Activated naive CD8-positive, alpha-beta T cell treated with anti-CD3 and anti-CD28 coated beads, Interleukin-2, amount 50 U/mL, for 16 hours (primary cell): ENCODE results near the gene DLST.
A peak's percentile ranks its signal among the peaks of the same experiment; 100 is the strongest.

Experiments
- DNase-seq: peaks from one replicate; pipeline ENCODE4 v3.0.0-alpha.2; 2020; ENCODE audit warnings: low read depth, low spot score

The DLST gene

DNA sequence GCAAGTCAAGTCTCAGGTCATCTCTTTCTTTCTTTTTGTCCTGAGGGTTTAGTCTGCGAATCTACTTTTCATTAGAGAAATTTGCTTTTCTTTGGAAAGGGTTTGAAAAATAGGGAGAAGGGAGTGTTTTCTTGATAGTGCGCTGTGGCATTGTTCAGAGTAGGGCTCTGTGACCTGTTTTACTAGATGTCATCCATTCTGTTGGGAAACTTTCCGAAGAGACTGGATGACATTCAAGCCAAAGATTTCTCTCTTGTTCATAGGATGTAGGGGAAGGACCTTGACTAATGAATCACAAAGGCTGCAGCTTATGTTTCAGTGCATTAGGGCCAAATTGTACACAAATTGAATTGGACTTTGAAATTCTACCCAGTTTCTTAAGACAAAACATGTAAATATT, 14.7 kb downstream of the DLST start:
- DNase-seq = no peak

DNA sequence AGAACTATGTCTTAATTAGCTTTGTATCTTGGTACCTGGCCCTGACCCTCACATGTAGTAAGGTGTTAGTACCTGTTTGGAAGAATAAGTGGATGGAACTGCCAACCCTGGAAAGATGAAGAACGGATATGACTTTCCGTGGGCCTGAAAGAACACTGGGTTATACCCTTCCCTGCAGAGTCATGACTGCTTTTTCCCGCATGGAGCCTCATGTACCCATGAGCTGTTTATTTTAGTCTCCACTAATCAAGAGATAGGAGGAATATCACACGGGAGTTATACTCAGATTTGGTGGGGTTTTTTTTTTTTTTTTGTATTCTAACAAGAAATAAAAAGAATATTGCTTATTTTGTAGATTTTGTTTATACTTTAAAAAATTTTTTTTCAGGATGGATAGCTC, 15.9 kb downstream of the DLST start:
- no peak for DNase-seq

DNA sequence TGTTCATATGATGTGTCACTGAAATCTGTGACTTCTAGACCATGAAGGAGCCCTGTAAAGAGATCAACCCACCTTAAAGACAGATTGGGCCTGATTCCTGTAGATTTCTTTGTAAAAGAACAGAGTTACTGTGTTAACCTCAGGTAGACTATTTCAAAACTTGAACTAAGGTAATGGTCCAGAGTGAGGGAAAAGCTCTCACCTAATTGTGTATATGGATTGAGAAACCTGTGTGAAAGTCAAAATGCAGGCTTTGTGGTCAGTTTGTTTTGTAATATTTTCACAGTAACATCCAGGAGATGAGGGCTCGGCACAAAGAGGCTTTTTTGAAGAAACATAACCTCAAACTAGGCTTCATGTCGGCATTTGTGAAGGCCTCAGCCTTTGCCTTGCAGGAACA, 16.4 kb downstream of the DLST start:
- DNase-seq = no peak

DNA sequence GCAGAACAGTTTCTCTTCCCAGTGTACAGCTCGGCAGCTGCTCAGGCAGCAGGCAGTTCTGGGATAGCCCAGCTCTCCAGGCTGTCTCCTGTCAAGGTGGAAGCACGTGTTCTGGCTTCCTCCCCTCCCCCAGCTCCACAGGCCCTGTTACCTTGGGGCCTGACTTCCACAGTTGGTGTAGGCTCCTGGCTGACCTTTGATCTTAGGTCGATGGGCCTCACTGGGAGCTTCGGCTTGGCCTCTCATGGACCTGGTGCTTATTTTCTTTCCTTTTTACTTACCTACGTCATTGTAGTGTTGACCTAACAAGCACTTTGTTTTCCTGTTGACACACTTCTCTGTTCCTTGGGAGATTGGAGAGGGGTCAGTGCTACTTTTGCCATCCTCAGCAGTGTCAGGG, 17.0 kb downstream of the DLST start:
- no peak for DNase-seq

DNA sequence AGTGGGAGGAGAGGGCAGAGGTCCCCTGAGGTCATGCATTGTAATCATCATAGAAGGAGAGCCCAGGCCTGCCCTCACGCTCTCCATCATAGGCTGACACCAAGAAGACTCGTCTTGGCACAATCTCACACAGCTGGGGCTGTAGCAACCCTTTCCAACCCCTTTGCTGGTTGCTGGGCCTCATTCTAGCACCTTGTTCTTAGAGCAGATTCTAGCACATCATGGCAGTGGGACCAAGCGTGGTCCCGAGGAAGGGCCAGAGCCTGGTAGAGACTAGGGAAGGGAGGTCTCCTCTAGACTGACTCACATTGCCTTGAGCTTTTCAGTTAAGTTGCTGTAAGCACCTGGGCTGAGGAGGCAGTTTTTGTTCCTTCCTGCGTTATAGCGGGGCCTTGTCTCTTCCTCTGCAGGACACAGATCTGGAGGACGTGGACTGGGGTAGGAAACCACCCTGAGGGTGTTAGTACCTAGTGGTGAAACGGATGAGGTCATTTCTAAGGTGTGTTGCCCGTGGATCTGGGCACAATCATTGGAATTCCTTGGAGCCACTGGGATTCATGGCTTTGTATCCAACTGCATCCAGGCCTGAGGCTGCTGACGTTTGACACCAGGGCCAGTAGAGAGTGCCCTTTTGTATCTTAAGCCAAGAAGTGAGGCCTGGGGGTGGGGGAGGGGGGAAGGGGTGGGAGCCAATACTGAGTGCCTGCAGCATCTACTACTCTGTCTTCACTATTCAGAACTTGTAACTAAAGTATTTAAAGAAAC, 21.4 kb downstream of the DLST start:
- no peak for DNase-seq

DNA sequence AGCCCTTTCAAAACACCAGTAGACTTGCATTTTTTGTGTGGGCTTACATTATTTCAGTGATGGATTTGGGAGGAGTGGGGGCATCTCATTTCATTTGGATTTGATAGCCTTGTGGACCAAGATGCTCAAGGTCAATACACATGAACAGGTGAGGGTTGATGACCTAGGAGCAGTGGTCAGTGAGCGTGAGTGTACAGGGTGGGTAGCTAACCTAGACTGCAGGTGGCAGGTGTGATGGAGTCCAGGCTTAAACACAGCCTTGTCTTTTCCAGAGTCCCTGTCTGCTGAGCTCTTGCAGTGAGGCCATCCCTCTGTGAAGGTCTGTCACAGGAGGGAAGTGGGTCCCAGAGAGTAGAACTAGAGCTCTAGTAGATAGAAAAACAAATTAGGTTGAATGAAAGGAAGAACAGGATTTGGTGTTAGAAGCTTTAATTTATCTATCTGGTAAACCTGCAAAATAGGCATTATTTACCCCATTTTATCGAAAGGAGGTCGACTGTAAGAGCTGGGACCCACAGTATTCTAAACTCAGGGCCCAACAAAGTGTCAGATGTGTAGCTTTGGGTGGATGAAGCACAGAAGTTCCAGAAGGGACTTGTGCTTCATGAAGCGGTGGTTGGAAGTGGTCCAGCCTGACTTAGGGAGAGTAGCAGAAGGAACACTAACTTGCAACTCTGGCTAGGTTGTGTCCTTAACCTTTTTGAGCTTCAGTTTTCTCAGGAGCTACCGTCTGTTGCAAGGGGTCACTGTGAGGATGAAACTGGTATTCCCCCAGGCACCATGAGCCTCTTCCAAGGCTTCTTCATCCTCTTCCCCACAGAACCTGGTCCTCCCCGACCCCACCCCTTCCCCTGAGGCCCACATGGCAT, 23.2 kb downstream of the DLST start:
- DNase-seq = no peak

DNA sequence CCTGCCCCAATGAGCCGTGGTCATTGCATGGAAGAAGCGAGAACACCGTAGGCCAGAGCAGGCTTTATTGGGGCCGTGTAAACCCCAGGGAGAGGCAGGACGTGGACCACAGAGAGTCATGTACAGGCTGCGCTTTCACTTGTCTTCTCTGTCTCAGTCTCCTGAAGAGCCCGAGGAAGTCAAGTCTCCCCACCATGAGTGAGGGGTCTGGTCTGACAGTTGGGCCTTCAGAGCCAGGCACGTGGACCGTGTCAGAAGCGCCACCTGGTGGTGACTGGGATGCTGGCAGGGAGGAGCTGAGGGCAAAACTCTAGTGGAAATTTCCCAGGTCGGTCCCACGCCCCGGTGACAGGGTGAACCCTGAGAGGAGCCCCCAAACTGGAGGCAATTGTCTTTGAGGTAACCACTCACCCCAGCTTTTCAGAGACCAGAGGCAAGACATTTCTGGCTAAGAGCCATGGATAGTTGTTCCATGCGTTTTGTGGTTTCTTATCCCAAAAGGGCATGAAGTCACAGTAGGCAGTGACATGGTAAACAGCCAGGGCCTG, 24.0 kb downstream of the DLST start:
- peak; percentile 56 for DNase-seq

DNA sequence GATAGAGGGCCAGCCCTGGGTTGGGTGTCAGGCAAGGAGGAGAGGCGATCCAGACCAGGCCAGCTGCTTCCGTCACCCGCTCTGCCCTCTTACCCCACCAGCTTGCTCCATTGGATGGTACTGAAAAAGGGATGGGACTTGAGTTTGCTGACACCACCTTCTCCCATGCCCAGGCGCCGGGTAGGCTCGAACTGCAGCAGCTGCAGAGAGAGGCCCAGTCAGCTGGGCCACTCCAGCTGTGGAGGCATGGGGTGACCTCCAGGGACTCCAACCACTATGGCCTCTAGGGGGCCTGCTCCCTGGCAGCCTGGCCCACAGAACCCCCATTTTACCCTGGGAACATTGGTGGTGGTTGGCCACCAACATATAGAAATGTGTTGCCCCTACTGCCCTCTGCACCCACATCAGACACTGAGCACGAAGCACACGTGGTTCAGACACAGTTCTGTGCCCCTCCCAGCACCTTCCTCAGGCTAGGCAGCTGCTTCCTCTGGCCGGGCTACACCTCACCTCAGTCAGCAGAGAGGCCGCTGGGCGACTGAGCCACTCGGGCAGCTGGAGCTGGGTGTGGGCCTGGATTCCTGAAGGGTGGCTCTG, 25.3 kb downstream of the DLST start:
- DNase-seq = no peak

DNA sequence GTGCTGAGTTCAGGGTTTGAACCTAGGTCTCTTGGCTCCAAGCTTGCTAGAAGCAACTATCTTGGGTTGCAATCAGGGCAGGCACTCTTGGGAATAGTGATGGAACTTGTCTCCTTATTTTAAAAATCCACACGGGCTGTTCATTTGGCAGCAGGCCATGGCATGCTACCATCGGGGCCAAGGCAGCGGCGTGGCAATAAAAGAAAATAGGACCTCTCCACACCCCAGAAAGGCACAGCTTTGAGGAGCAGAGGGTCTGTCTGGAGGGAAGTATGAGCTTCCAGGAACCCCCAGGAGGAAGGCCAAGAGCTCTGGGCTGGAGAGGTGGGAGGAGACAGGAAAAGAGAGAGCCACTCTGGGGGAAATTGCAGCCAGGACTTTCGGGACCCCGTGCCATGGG, 26.0 kb downstream of the DLST start:
- no peak for DNase-seq

DNA sequence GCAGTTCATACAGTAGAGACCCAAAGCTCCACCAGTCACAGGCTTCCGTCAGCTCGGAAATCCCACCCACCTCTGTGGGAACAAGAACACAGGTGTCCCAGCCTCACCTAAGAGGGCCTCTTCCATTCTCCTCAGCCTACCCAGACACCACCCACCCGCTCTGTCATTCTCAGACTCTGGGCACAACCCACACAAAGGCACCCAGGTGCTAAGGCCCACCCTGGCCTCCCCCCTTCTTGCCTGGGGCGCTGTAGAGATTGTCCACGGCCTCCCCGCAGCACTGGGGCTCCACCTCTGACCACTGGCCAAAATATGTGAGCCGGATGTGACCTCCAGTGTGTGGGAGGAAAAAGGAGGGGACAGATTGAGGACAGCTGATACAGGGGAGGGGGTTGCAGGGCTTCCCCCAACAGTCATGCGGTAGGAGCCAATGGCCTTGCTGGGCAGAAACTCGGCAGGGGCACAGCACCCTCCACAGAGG, 27.2 kb downstream of the DLST start:
- no peak for DNase-seq

DNA sequence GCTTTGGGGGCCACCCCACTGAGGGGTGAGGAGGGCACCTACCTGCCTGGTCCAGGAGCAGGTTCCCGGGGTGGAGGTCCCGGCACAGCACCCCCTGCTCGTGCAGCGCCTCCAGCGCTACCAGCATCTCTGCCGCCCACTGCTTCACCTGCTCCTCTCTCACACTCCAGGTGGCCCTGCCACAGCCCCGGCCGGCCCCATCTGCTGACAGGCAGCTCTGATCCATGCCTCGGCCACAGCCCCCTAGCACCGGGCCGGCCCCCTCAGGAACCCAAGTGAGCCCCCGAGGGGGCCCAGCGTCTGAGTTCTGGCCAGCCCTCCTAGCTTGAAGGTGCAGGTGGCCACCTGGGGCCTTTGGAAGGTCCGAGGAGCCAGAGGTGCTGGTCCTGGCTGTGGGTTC, 27.8 kb downstream of the DLST start:
- DNase-seq = no peak

DNA sequence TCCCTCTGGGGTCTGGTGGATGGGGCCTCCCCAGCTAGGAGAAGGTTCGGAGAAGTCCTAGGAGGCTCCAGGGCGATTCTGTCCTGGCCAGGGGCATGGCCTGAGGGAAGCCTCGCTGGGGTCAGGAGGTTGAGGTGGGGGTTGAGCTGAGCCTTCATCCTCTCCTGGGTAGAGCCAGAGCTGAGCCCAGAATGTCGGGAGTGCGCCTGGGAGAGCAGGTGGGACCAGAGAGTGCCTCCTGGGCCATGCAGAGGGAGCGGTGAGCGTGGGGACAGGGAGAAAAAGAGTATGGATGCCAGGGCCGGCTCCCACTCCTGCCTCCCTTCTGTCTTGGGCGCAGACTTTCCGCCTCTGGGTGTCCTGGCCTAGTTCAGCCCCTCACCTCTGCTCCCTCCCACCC, 28.2 kb downstream of the DLST start:
- no peak for DNase-seq

DNA sequence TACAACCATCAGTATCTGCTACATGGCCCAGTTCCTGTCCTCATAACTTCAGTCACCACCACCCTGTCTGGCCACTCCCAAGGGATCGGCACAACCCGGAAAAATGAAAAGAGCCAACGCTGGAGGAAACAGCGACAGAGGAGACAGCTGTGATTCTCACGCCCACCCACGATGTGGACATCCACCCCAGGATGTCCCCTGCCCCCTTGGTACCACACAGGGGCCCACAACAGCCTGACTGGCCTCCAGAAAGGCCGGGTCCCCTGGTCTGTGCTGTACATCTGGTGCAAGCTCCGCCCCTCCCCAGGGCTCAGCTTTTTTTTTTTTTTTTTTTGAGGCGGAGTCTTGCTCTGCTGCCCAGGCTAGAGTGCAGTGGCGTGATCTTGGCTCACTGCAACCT, 28.8 kb downstream of the DLST start:
- DNase-seq = no peak

DNA sequence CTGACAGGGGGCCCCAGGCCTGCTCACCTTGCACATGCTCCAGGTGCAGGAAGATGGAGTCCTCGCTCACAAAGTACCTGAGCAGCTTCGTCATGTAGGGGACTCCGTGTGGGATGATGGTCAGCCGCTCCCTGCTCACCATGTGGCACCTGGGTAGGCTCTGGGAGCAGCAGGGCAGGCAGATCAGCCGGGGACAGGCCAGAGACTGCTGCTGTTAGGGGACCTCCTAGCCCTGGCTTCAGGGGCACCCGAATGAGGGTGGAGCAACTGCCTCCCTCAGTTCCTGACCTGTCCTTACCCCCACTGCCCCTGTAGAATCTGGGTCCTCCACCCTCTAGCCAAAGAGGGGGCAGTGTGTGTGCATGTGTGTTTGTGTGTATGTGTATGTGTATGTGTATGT, 29.5 kb downstream of the DLST start:
- DNase-seq = no peak

DNA sequence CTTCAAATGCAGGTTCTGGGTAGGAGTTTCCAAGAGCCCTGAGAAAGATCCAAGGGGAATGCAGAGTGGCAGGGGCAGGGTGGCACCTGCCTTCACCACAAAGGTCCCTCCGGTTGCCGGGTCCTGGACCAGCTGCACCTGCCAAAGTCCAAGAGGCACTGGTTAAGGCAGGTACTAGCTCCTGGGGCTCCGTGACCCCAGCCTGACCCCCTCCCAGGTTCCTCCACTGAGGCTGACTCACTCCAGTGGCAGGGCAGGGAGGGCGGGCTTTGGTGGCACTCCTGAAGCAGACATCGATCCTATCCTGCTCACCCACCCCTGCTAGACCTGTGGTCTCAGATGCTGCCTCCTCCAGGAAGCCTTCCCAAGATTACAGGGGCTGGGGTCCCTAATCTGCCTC, 30.0 kb downstream of the DLST start:
- no peak for DNase-seq

DNA sequence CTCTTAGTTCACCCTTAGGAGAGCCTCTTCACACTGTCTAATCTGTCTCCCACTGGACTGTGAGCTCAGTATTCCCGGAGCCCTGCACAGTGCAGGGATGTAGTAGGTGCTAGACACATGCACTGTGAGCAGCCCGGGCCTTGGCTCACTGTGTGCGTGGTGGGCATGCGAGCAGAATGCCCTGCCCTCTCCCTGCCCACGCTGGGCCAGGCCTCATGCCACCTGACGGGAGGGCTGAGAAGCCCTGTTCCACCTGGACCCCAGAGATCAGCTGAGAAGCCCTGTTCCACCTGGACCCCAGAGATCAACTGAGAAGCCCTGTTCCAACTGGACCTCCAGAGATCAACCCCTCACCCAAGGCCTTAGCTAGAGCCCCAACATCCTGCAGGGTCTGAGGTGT, 30.4 kb downstream of the DLST start:
- DNase-seq = no peak

DNA sequence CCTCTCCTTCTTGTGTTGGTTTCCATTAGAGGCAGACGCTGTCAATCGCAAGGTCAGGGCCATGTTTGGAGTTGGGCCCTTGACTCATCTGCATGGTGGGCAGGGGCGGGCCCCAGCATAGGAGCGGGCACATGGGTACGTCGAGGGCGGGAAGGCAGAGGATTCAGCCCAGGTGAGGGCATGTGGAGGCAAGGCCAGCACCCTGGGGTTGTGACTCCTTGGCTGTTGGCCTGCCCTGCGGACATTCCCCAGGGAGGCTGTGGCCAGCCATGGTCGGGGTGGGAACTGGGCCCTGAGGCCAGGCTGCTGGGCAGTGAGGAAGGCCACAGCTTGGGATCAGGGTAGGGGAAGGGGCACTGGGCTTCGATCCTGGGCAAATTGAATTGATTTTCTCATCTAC, 31.1 kb downstream of the DLST start:
- DNase-seq = no peak

DNA sequence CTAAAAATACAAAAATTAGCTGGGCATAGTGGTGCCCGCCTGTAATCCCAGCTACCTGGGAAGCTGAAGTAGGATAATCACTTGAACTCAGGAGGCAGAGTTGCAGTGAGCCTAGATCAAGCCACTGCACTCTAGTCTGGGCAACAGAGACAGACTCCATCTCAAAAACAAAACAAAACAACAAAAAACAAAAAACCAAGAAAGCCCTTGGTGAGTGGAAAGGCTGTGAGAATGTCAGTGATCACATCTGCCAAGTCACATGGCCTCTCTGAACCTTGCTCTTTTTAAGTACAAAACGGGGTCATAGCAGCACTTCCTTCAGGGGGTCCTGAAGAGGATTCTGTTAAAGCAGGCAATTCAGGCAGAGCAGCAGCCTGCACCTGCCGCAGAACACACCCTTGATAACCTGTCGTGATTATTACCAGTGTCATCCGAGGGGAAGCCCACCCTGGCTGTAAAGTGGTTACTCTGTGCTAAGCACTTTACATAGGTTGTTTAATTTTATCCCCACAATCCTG, 31.7 kb downstream of the DLST start:
- DNase-seq = no peak

DNA sequence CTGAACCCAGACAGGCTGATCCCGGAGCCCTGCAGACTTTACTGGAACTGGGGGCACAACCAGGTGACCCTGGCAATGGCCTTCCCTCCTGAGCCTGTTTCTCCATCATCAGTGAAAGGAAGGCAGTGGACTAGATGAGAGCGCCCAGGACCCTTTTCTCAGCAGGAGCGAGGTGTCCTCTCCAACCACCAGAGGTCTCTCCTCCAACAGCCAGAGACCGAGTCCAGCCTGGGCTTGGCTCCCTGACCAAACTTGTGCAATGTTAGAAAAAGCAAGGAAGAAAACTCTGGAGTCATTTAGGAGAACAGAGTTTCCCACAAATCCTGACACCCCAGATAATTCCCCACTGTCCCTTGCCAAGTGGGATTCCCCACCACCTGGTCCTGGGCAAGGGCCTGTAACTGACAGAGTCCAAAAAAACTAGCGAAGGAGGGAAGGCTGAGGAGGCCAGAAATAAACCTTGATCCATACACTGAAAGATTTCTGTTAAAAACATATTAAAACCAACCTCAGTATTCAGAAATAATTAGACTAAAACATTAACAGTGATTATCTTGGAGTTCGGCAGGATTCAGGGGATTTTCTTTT, 32.4 kb downstream of the DLST start:
- DNase-seq = no peak

DNA sequence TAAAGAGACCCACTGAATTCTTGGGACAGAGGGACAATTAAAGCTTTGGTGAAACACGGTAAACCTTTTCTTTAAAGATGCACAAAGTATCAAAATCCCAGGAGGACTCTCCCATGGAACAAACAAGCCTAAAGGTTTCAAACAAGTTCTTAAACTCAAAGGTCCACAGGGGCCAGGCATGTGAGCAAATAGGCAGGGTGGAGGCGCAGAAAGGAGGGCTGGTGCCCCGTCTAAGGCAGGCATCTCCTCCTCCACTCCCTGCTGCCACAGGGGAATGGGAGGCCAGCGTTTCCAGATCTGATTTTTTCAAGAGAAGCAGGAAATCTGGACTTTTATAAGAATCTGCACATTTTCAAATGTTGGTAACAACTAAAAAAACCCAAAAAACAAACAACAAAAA, 33.7 kb downstream of the DLST start:
- no peak for DNase-seq

DNA sequence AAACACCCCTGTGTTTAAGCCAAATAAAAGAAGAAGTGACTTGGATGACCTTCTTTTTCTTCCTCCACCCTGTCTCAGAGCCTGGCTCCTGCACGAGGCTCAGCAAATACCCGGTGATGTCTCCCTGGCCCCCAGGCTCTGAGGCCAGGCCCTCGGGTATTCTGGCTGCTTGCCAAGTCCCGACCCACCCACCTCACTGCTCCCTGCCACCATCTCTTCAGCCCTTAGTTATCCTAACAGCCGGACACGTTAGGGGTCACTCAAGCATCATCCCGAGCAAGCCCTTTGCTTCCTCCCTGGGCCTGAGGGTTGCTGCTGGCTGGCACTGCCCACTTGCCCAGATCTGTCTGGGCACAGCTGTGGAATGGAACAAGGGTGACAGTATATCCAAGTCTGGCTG, 34.1 kb downstream of the DLST start:
- DNase-seq = no peak

DNA sequence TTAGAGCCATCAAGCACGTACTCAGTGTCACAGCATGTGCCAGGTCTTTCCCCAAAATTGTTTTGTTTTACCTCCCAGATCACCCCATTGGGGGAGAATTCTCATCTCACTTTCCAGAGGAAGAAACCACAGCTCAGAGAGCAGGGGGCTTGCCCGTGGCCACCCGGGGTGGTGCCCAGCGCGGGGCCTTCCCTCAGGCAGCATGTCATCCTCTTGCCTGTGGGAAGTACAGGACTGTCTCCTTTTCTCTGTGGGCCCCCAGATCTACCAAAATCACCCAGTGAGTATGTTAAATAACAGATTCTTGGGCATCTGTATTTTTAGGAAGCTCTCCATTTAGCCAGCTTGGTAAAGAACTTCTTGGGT, 35.4 kb downstream of the DLST start:
- DNase-seq = no peak
